GM19328 (cell line): Measurements from ENCODE around the gene CAPS.

ENCODE experiments used
- ATAC-seq: cut with Tn5 transposase; IDR thresholded peaks from one replicate; pipeline ENCODE4 v1.9.1; 2021; ENCODE audit warnings: mild to moderate bottlenecking, moderate library complexity; ENCODE audit not compliant: unreplicated experiment

Gene CAPS

DNA sequence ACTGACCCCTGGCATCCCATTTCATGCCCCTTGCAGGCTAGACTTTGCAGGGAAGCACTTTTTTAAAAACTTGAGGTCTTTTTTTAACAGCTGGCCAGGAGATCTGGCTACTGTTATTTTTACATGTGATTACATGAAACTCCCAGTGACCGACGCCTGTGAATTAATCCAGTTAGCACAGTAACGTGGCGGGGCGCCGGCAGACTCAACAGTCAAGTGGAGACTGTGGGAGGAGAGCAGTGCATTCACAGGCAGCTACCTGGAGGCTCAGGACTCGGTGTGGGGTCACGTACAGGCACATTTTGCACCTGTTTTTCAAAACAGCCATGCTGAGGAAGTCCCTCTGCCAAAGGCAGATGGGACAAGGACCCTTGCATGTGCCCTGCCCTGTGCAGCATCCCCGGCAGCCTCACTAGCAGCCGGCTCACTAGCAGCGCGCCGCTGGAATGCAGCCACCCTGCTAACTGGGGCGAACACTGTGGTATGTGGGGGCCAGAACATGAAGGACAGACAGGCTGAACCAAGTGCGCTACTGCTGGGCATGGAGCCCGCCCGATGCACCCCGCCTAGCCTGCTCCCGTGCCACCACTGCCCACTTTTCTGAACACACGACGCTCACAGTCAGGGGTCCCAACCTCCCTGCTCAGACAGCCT is 18.7 kb downstream of the CAPS start:
- ATAC-seq = no peak

DNA sequence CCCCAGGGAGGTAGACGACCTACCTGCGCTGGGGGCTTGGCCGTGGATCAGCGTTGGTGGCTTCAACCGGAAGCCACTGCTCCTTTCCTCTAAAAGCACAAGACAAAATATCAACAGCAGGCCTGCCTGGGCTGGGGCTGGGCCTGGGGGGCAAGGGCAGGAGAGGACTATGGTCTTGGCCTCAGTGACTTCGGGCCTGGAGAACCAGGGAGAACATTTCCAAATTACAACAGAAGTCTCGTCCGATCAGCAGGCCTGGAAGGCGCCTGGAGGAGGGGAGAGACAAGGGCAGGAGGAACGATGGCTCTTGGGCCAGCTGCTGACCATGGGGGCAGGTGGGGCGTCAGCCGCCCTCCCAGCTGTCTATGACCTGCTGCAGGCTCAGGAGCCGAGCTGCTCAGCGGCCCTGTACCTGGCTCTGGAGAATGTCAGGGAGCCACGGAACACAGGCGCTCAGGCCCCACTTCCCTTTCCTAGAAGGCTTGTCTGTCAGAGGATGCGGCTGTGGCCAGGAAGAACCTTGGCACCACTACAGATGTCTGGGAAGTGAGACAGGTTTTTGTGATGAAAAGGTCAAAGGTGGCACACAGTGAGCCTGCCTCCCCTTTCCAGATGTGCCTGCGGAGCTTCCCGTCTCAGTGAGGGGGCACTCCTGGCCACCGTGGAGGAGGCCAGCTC is 19.5 kb downstream of the CAPS start:
- ATAC-seq = no peak

DNA sequence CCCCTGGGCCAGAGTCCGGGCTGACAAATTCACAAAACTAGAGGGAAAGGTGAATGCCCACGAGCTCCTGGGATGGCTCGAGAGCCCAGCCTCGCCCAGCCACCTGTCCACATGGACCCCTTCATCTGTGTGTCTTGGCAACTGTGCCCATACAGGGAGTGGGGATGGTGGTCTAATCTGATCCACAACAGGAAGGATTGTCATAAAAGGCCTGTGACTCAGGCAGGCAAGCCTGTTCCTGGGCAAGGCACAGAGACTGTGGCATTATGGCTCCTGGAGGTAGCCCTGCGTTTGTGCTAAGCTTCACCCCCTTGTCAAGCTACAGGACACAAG is 20.0 kb downstream of the CAPS start:
- ATAC-seq = no peak

DNA sequence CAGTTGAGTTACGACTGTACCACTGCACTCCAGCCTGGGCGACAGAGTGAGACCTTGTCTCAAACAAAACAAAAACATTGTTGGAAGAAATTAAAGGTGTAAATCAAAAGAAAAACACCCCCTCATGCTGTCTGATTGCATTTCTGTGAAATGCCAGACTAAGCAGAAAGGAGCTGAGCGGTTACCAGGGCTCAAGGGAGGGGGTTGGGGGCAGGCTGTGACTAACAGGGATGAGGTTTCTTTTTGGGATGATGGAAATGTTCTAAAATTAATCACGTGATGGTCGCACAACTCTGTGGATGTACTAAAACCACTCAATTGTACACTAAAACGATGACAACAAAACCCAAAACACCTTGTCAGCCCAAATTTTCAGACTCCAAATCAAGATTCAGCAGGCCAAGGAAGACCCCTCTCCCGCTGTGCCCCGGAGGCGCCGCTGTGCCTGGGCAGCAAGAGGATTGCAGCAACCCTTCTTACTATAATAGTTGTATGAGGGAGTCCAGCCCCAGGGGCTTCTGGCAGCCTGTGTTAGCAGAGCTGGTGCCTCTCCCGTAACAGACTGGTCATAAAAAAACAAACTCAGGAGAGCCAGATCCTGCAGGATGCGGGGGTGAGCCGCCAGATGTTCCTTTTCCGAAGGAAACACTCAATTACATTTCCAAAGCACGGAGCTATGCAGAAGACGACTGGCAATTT is 20.9 kb downstream of the CAPS start:
- ATAC-seq = no peak

DNA sequence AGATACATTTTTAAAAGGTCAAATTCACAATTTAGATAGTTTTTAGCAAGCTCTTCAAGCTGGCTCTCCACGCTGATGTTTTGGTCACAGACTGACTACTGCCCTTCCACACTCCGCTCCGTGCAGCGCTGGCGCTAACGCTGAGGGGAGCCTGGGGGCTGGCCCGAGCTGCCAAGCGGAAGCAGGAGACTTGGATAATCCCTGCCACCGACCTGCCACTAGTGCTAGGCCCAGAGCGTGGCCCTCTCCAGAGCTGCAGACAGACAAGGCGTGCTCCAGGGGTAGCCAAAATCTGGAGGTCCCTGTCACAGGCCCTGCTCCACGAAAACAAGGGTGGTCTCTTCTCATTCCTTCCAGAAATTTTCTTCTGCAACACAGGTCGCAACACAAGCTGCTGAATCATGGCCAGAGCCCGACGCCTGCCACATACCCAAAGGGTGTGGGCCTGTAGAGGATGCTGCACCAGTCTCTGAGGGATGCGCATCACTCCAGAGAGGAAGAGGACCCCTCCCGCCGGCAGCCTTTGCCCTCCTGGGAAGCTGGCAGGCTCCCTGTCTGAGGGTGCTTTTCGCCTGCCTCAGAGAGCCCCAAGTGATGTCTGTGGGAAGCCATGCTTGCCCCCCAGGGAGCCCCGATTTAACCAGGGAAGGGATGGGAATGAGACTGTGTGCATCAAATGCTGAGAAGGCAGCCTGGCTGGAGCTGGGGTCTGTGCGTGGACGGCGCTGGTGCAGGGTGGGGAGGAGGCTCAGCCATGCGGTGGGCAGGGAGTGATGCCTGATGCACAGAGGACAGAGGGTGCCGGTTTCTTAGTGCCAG is 21.6 kb downstream of the CAPS start:
- no peak for ATAC-seq

DNA sequence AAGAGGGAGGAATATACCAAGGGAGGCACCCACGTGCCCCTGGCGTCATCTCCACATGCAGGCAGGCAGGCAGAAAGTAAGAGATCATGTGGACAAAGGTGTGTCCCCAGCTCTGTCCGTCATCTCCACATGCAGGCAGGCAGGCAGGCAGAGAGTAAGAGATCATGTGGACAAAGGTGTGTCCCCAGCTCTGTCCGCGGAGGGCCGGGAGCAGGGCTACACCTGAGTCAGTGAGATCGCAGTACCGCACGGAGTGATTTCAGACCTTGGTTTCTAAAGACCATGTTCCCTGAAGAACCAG is 22.2 kb downstream of the CAPS start:
- no peak for ATAC-seq

DNA sequence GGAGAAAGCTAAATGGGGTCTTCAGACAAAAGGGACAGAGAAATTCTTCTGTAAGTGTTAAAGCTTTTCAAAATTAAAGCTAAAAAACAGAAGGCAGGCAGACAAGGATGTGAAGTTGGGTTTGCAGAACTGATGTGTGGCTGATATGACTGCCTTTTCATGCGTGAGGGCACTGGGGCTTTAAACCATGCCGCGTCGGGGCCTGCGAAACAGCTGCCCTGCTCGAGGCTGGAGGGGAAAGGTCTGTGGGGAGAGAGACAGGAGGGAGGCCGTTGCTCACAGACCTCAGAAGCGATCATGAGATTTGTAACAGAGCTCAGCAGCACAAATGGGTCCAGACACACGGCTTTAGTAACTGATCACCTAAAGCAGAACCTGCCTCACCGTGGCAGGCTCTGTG is 23.5 kb downstream of the CAPS start:
- no peak for ATAC-seq

DNA sequence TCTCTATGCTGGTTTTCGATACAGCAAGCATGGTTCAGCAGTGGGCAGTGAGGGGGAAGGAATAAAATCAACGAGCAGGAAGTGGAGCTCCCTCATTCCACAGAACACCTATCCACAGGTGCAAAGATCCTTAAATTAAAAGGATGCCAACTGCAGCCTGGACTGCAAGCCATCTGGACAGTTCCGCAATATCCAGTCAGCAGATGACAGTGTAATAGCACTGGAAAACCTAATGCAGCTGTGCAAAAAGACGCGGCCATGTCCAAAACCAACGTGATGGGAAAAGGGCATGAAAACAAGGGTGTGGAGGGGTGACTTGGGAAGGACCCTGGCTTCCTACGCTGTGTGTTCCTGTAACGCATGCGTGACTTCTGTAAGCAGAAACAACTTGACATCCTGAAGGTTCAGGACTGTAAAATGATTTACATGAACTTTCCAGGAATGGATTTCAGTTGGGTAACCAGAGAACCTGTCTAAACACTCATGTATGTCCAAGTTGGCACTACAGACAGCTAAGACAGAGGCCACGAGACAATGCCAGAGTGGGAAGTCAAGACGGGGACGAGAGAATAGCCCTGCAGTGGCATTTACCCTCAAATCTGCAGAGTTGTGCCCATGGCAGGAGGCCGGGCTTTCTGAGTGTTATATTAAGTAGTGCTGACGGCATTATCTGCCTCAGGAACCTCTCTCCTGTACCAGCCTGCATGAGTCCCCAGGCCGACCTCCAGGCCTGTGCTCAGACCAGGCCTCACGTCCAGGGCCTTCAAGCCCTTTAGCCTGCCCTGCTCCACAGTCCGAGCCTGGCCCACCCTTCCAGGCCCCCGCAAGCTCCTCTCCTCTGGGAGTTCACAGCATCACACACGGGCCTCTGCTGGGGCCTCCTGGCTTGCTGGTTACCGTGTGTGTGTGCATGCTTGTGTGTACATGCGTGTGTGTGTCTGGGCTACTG is 26.5 kb downstream of the CAPS start:
- ATAC-seq = no peak

DNA sequence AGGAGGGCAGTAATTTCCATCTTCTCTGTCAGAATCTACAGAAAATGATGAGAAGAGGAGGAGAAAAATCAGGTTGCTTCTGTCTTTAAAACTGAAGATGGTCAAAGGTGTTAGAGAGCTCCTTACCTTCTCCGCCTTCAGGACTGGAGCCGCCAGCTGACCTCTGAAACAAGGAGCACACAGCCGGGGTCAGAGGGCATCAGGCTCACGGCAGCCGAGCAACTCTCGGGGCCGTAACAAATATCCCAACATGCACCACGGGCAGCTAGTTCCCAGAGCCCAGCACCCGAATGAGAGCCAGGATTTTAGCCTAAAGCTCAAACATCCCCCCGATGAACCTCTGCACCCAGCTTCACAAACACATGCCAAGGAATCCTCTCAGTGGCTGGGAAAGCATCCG is 27.6 kb downstream of the CAPS start:
- ATAC-seq = no peak

DNA sequence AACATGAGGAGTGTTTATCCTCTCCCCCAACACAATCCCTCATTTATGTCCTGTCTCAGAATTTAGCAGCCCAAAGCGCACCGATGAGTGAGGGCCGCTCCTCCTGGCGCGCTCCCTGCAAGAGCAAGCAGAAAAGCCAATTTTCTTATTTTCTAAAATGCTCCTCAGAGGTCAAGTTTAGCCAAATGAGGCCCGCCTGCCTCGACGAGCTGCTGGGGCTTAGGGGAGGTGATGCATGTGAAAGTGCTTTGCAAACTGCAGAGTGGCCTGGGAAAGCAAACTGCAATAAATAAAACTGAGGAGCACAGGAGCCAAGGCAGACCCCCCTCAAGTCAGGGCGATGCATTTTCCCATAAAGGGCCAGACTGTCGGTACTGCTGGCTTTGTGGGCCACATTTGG is 29.0 kb downstream of the CAPS start:
- ATAC-seq = no peak

DNA sequence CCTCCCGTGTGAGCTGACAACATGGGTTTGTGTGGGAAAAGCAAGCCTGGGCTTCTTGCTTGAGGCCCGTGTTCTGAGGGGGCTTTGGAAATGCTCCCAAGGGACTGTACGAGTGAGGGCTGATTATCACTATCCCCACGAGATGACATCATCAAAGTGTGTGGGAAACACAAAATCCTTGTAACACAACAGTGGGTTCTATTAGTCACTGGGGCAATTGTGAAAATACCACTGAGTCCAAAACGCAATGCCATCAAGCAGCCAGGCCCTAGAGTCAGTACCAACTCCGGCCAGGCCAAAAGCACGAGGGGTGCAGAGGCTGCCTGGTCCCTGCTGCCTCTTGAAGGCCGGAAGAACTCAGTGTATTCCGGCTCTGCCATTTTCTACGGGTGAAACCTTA is 29.6 kb downstream of the CAPS start:
- ATAC-seq = no peak

DNA sequence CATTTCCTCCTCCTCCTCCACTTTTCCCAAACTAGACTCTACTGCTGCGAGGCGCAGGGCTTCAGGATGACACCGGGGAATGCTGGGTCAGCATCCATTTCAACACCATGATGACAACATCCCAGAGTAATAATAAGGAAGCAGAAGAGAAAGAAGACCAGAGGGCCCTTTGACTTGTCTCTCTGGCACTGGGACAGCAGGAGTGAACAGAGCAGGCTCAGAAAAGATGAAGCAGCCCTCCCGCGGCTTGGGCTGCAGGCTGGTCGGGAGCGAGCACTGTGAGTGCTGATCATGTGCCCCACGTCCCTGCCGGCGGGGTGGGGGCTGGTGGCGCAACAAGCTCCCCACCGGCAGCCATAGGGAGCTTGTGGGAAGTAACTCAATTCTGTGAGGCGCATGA is 33.4 kb downstream of the CAPS start:
- ATAC-seq = no peak

DNA sequence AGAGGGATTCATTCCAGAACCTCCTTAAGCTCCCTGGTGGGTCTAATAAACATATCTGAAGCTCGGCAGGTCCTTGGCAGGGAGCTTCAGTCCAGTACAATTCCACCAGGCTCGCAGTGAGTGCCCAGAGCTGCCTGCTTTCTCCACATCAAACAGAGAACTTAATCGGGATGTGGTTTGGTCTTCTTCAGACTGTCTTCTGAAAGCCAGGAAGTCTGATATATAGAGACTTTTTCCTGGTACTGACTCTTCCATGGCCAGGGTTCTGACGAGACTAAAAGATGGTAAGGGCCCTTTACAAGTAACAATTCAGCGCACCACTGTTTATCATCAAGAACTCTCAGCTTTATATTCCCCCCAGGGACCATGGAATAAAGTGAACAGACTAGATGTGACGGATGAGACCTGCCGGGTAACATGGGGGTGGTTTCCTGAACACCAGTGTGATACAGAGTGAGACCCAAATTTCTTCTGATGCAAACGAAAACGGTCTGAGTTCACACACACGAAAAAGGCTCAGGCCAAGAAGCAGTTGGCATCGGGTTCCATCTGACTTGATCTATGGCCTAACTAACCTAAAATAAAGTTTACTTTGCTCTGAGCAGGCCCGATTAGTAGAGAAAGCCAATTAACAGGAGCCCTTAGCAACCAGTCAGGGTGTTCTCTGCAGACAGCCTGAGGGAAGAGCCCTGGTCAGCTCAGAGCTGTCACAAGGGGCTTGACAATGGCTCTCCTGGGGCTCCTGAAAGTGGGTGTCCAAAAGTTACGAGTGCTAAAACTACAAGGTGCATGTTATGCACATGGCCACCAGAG is 34.9 kb downstream of the CAPS start:
- no peak for ATAC-seq

DNA sequence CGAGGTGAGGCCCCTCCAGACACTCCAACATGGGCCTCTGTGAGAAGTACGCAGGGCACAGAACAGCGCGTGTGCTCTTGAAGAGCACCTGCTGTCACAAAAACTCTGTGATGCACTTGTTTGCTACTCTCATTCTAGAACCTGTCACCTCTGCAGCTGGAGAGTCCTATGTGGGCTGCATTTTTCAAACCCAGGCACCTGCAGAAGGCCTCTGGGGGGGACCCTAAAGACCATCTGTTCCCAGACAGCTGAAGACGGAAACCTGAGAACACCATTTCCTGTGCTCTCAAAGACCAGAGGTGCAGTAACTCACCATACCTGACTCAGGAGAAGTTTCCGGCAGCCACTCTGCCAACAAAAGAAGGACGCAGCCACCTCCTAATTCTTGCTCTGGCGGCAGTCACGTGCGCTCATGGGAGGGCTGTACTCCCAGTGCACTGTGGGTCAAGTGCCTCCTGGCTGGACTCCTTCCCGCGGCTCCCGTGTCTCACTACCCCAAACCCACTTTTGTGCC is 35.8 kb downstream of the CAPS start:
- ATAC-seq = no peak

DNA sequence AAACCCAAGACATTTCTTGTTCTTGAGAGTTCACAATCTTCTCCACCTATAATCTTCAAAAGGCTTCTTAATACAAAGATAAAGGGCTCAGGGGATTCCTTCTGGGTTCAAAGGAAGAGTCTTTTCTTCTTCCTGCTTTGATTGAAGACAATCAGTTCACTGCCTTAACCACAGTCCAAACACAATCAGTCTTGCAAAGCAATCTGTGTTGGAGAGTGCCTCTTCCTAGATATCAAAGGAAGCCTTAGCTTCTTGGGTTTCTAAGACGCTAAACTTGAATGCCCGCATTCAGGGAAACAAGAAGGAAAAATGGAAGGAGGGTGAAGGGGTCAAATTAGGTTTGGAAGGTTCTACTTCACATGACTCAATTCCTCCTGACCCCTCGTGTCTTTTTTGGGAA is 36.7 kb downstream of the CAPS start:
- no peak for ATAC-seq

DNA sequence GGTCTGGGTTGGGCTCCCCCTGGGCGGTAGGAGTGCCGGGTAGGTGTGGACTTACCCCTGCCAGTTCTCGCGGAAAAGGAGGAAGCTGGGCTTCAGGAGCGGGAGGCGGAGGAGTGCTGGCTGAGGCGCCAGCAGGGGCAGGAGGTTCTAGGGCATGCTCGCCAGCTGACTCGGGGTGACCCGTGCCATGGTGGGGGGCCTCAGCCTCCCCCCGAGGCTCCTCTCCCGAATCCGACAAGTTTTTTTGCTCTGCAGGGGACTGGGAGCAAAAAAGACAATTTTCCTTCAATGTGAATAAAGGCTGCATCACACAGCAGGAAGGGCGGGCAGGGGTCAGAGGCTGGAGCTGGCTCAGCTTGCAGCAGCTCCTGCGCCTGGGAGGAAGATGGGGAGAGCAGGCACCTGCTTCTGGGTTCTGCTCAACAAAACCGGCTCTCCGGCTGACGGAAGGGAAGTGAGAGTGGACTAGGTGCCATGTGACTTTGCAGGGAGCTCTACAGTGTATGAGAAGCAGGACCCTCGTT is 37.3 kb downstream of the CAPS start:
- no peak for ATAC-seq

DNA sequence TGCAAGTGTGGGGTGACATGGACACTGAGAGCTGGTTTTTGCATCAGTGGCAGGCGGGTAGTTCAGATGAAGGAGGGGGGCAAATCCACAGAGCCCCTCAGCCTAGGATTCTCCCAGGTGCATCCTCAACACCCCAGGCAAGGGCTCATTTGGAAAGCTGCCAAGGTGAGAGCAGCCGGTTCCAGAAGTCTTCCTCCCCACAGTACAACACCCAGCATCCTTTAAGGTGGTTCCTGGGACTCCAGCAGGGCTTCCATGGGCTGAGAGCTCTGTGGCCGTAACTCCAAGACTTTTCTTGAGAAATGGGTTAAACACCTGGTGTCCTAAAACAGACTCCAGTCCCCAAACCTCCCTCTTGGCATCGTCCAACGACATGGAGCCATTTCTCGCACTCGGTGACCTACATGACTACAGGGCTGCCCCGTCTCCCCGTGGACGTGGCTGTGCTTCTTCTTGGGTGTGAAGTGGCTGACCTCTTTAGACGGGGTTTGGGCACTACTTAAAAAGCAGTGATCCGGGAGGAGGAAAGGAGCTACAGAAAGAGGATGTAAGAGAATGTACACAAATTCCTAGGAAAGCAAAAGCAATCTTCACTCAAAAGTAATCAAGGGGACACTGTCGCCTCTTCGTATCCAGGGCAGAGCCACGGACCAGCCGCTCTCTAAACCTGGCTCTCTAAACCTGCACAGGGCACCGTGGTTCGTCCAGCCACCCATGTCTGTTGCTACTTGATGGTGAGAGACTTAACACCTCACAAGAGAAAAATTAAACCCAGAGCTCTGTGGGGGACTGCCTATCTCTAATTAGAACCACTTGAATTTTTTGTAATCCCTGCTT is 38.4 kb downstream of the CAPS start:
- no peak for ATAC-seq

DNA sequence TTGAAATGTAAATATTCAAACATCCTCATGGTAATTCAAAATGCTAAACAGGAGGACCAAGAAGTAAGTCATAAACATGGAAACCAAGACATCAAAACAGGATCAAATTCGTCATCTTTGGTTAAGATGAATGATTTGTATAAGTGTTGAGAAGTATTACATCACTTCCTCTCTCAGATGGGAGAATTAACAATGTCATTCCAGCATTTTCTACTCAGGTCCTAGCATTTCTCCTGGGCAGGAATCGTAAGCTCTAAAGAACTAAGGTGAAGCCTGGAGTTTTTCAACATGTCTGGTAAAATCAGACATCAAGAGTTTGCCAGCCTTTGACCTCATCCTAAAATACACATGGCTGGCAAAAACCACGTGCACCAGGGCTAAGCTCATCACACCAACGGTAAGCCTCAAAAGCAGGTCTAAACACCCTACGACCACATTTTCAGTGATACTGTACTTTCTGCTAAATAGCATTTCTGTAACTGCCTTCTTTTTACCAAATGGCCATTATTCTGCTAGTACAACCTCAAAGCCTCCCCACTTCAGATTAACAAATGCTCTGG is 39.1 kb downstream of the CAPS start:
- ATAC-seq = no peak
